ENCODE measurements around the gene TFEC. TPM values are rescaled to one million over a fixed set of nuclear protein-coding genes. Genes with fewer than 3 reads are reported as not detected.
A peak's percentile ranks its signal among the peaks of the same experiment; 100 is the strongest.
"Not testable (repeated sequence)": the region's sequence is repeated elsewhere in the genome, so short reads cannot be mapped to it uniquely, and the experiment has no call there.

Gene TFEC, protein sequence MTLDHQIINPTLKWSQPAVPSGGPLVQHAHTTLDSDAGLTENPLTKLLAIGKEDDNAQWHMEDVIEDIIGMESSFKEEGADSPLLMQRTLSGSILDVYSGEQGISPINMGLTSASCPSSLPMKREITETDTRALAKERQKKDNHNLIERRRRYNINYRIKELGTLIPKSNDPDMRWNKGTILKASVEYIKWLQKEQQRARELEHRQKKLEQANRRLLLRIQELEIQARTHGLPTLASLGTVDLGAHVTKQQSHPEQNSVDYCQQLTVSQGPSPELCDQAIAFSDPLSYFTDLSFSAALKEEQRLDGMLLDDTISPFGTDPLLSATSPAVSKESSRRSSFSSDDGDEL
- 0.81 TPM for total RNA-seq

- no peak for DNase-seq (ENCODE audit: low spot score)
- ATAC-seq = no peak
Observed at GRCh38 chr7:116030651-116031276, at the start of gene TFEC. TFEC (minus strand) TSS chr7:116030763; CDS start chr7:115984441, 46,322 bp downstream.

GRCh38 chr7:116075351-116076145 is 45.0 kb upstream of the TFEC start:
- ATAC-seq (no peak), DNase-seq (ENCODE audit: low spot score) (no peak)

DNA sequence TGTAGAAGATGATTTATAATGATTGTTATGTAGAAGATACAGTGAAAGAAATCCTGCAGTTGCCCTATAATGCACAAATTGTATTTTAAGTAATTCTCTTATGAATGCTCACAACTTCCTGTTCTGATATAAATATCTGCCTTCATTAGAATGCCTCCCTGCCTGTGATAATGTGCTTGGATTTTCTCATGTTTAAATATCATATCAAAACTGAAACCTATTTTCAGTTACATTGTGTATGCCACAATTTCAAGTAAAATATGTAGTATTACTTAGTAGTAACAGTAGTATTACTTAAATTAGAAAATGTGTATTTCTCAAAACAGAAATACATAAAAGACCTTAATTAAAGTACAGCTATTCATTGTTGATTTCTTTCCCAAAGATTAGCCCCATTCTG is 41.1 kb upstream of the TFEC start:
- ATAC-seq (no peak), DNase-seq (ENCODE audit: low spot score) (no peak)

DNA sequence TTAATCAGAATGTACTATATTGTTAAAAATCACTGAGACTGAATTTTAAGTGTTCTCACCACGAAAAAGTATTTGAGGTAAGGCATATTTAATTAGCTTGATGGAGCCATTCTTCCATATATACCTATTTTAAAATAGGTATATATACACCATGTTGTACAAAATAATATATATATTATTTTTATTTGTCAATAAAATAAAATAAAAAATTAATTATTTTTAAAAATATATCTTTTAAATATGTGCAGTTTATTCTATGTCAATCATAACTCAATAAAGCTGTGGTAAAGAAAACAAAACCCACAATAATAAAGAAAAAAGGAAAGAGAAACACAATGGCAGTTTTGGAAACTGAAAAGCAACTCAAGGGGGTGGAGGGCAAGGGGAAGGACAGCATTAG is 33.6 kb upstream of the TFEC start:
- ATAC-seq (no peak), DNase-seq (ENCODE audit: low spot score) (no peak)

DNA sequence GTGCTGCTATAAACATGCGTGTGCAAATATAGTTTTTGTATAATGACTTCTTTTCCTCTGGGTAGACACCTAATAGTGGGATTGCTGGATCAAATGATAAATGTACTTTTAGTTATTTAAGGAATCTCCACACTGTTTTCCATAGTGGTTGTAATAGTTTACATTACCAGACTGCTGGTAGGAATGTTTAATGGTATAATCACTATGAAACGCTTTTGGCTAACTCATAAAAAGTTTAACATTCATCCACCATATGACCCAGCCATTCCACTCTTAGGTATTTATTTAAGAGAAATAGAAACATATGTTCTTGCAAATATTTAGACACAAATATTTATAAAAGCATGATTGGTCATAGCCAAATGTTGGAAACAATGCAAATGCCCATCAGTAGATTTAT is 32.1 kb upstream of the TFEC start:
- no peak for ATAC-seq

DNA sequence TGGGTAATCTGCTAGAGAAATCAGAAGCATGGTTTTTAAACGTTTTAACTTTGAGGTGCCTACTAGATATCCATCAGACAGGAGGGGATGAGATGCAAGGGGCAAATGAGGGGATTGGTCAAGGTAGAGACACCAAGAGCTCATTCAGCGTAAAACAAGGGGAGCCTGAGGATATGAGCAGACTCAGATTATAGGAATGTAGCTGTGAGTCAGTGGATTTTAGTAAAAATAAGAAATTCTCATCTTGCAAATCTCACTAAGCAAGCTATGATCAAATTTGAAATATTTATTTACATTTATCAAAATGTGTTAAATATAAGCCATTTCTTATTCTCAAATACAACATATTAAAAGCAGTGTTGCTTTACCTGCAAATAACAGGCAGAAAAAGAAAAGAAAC is 21.4 kb upstream of the TFEC start:
- ATAC-seq (no peak), DNase-seq (ENCODE audit: low spot score) (no peak)

More for the DNA sequence above, 32.1 kb upstream of the TFEC start:
- no peak for DNase-seq (ENCODE audit: low spot score)

GRCh38 chr7:116047261-116047660 is 16.7 kb upstream of the TFEC start:
- not testable (repeated sequence) for ATAC-seq; DNase-seq (ENCODE audit: low spot score)

GRCh38 chr7:116045532-116045931 is 15.0 kb upstream of the TFEC start:
- ATAC-seq (no peak), DNase-seq (ENCODE audit: low spot score) (no peak)

GRCh38 chr7:116041615-116042014 is 11.1 kb upstream of the TFEC start:
- ATAC-seq = no peak
- no peak for DNase-seq (ENCODE audit: low spot score)

DNA sequence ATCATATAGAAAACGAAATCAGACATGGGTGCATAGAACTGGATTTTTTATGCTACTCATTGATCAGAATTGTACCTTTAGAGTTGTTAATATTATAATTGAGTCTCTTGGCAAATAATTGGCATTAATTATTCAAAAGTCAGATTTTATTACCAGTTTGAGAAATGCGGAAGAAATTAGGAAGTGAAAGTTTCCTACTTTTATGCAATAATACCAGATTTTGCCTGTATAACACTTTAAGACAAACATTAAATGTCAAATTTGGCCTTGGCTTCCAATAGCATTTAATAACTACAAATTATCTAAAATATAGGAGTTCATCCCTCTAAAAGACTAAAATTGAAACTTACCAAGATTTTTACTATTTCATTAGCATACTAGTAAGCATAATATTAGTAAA is 6.8 kb upstream of the TFEC start:
- no peak for DNase-seq (ENCODE audit: low spot score)
- ATAC-seq = no peak

DNA sequence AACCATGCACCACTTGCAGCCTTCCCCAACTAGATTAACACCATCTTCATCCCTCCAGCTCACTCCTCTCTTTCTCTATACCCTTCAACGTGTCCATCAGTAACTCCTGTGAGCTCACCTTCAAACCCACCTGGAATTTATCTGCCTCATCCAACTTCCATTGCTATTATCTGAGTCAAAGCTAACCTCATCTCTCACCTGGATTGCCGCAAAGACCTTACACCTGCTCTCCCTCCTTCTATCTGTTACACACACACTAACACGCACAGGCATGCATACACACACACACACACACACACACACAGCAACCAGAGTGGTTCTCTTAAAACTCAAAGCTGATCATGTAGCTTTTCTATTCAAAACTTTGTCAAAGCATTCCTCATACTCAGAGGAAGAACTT is 3.8 kb upstream of the TFEC start:
- DNase-seq (ENCODE audit: low spot score) (no peak), ATAC-seq (no peak)

DNA sequence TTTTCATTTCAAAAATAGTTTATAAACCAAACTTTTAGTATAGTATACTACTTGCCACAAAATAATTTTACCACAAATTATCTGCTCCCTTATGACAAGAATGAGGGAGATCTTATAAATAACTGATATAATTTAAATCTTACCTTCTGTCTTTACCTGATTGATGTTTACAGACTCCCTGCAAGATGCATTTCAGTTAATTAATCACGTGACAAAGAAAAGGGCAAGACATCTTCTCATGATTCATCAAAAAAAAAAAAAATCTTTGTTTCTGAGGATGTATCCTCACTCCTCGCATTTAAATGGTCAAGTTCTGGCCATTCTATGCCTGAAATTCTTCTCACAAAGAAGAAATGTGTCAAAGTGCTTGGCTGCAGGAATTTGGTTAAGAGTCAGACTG is 2.3 kb upstream of the TFEC start:
- ATAC-seq (no peak), DNase-seq (ENCODE audit: low spot score) (no peak)

GRCh38 chr7:116028787-116029186 is 1.8 kb downstream of the TFEC start:
- no peak for ATAC-seq
- DNase-seq (ENCODE audit: low spot score) = no peak

- no peak for DNase-seq (ENCODE audit: low spot score)
- ATAC-seq = no peak
Observed at GRCh38 chr7:116027786-116028185, 2.8 kb downstream of the TFEC start.

- ATAC-seq (peak; percentile 33), DNase-seq (ENCODE audit: low spot score) (no peak)
Observed at GRCh38 chr7:116024826-116025809, 5.4 kb downstream of the TFEC start.

DNA sequence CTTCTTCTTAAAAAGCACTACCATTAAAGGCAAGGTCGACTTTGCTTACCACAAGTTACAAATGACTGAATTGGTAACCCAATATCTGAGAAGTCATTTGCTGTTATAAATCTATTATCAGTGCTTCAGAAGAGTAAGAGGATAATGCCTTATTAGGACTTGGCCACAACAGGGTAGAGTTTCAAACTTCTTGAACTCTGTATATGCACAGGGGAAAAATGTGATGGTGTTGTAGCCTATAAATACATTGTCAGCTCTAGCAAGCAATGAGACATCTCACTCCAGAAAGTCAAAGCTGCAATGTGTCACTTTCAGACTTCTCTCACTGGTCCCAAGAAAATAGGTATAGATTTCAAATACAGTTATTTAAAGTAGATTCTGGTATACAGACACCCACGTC is 9.3 kb downstream of the TFEC start:
- DNase-seq (ENCODE audit: low spot score) = no peak
- ATAC-seq = no peak

DNA sequence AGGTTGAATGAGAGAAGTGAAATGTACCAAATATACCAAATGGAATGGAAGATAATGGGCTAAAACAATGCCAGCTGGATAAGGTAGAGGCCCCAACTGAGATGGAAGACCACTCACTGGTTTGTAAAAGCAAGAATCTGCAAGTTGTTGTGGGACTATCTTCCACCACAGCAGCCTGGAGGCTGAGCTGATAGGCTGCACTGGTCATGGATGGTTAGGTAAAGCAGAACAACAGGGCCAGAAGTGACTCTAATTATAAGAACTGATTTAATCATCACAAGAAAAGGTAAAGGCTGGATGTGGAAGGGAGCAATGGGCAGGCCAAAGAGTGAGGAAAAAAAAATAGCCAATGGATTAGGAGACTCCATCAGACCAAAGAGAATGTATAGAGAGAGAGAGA is 11.8 kb downstream of the TFEC start:
- ATAC-seq = no peak
- no peak for DNase-seq (ENCODE audit: low spot score)

DNA sequence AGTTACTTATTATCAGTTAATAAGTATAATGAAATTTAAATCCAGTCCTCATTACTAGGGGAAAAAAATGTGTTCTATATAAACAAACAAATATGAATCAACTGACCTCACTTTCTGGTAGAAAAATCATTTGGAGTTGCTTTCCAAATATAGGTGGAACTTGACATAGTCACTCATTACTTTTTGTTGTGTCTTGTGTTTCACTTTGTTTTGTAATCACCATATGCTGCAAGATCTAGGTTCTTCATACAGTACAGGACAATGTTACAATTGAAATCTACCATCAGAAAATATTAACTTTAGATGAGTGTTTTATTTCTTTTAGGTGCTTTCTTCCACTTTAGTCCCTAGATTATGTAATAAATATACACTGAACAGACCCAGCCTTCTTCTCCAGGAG is 16.9 kb downstream of the TFEC start:
- DNase-seq (ENCODE audit: low spot score) = no peak
- no peak for ATAC-seq

DNA sequence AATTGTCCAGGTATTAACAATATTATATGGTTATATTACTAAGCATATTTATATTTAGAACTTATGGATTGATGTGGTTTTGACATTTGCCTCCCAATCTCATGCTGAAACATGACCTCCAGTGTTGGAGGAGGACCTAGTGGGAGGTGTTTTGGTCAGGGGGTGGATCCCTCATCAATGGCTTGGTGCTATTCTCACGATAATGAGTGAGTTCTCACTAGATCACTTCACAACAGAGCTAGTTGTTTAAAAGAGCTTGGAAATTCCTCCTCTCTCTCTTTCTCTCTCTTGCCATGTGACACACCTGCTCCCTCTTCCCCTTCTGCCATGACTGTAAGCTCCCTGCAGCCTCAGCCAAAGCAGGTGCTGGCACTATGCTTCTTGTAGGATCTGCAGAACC is 19.0 kb downstream of the TFEC start:
- DNase-seq (ENCODE audit: low spot score) (no peak), ATAC-seq (no peak)

DNA sequence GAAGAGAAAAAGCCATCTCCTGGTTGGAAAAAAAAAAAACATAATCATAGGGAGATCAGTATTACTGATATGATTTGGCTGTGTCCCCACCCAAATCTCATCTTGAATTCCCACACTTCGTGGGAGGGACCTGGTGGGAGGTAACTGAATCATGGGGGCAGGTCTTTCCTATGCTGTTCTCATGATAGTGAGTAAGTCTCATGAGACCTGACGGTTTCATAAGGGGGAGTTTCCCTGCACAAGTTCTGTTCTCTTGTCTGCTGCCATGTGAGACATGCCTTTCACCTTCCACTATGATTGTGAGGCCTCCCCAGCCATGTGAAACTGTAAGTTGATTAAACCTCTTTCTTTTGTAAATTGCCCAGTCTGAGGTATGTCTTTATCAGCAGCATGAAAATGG is 25.8 kb downstream of the TFEC start:
- DNase-seq (ENCODE audit: low spot score); ATAC-seq: not testable (repeated sequence)

DNA sequence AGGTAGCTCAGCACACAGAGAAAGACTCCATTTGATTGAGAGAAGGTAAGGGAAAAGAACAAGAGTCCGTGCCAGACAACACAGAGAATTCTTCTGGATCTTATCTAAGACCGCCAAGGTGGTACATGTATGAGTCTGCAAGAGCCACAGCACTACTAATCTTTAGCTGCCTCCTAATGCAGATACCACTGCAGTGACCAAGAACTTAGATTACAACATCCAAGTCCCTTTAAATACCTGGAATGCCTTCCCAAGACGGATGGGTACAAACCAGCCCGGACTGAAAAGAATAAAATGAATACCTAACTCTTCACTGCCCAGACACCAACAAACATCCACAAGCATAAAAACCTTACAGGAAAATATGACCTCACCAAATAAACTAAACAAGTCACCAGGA is 33.3 kb downstream of the TFEC start:
- DNase-seq (ENCODE audit: low spot score) (no peak), ATAC-seq (no peak)
